GM23338 (cell line): ENCODE measurements around the gene VSTM2L. TPM values are rescaled to one million over a fixed set of nuclear protein-coding genes. Genes with fewer than 3 reads are reported as not detected.

Experiments used
- ATAC-seq: fragments of 200-7000 bp; cut with Tn5 transposase; 3 replicates; pipeline ENCODE4 v1.9.1; 2020
- DNase-seq: peaks from one replicate; pipeline ENCODE4 v3.0.0-alpha.2; 2015; ENCODE audit warnings: low spot score
- H2AFZ ChIP-seq: fragments of 200-600 bp; sonication (generic); 2 replicates; pipeline ENCODE4 v1.8.0; 2016; ENCODE audit warnings: antibody characterized with exemption, mild to moderate bottlenecking, moderate library complexity
- H3F3A ChIP-seq: fragments of 200-600 bp; sonication (generic); replicated peaks from 2 replicates; pipeline ENCODE4 v1.8.0; 2017; ENCODE audit warnings: antibody characterized with exemption, mixed run types, low read depth
- H3K27ac ChIP-seq: fragments of 200-600 bp; sonication (generic); 2 replicates; pipeline ENCODE4 v1.6.1; 2016; ENCODE audit warnings: low read depth
- H3K27me3 ChIP-seq: fragments of 200-600 bp; sonication (generic); 2 replicates; pipeline ENCODE4 v1.8.0; 2016; ENCODE audit warnings: mild to moderate bottlenecking, mixed run types, moderate library complexity; ENCODE audit not compliant: insufficient read depth
- H3K36me3 ChIP-seq: fragments of 200-600 bp; sonication (generic); 2 replicates; pipeline ENCODE4 v1.8.0; 2016; ENCODE audit warnings: mild to moderate bottlenecking; ENCODE audit not compliant: insufficient read depth
- H3K4me1 ChIP-seq: fragments of 200-600 bp; sonication (generic); 2 replicates; pipeline ENCODE4 v1.8.0; 2016; ENCODE audit warnings: mild to moderate bottlenecking, moderate library complexity; ENCODE audit not compliant: insufficient read depth
- H3K4me2 ChIP-seq: fragments of 200-600 bp; sonication (generic); 2 replicates; pipeline ENCODE4 v1.7.1; 2017; ENCODE audit warnings: mixed run types
- H3K4me3 ChIP-seq: fragments of 200-600 bp; sonication (generic); 2 replicates; pipeline ENCODE4 v1.6.1; 2016; ENCODE audit warnings: mixed run types
- H3K79me2 ChIP-seq: fragments of 200-600 bp; sonication (generic); replicated peaks from 2 replicates; pipeline ENCODE4 v1.8.0; 2017; ENCODE audit warnings: mild to moderate bottlenecking; ENCODE audit not compliant: insufficient read depth
- H3K9me2 ChIP-seq: fragments of 200-600 bp; sonication (generic); 2 replicates; pipeline ENCODE4 v1.8.0; 2017; ENCODE audit not compliant: insufficient read depth
- H4K20me1 ChIP-seq: fragments of 200-600 bp; sonication (generic); replicated peaks from 2 replicates; pipeline ENCODE4 v1.8.0; 2017; ENCODE audit warnings: mild to moderate bottlenecking; ENCODE audit not compliant: insufficient read depth
- H3K27ac Mint-ChIP-seq: 2 replicates; pipeline ENCODE4 v1.8.0; 2020; ENCODE audit warnings: inconsistent platforms, mild to moderate bottlenecking, moderate library complexity, mixed read lengths
- H3K27me3 Mint-ChIP-seq: 3 replicates; pipeline ENCODE4 v1.8.0; 2022; ENCODE audit warnings: low read depth, mild to moderate bottlenecking, moderate library complexity, mixed read lengths, inconsistent platforms; ENCODE audit not compliant: insufficient read depth, poor library complexity
- H3K36me3 Mint-ChIP-seq: 3 replicates; pipeline ENCODE4 v1.8.0; 2021; ENCODE audit warnings: low read depth, mild to moderate bottlenecking, inconsistent platforms, moderate library complexity, mixed read lengths
- H3K4me1 Mint-ChIP-seq: 3 replicates; pipeline ENCODE4 v1.8.0; 2020; ENCODE audit warnings: mild to moderate bottlenecking, inconsistent platforms, mixed read lengths
- H3K4me3 Mint-ChIP-seq: 3 replicates; pipeline ENCODE4 v1.8.0; 2021; ENCODE audit warnings: moderate library complexity, mild to moderate bottlenecking, inconsistent platforms, mixed read lengths
- H3K9me3 Mint-ChIP-seq: 3 replicates; pipeline ENCODE4 v1.8.0; 2020; ENCODE audit warnings: moderate library complexity, mild to moderate bottlenecking, inconsistent platforms, mixed read lengths
- CREB1 ChIP-seq: fragments of 250-450 bp; sonication (Bioruptor Pico); IDR thresholded peaks from 2 replicates; pipeline ENCODE4 v1.5.0; 2020; ENCODE audit warnings: low read depth, mild to moderate bottlenecking, moderate library complexity
- CTCF ChIP-seq, 2 experiments: fragments of 200-600 bp in 1 of 2; sonication (generic) in 1 of 2; conservative IDR thresholded peaks; 2 replicates each; pipeline versions ENCODE4 v1.5.1 to v1.6.1; 2016 to 2017; ENCODE audit warnings: antibody characterized with exemption in 2 of 2, low read depth in 2 of 2, mild to moderate bottlenecking in 2 of 2, moderate library complexity in 1 of 2
- ETS1 ChIP-seq: IDR thresholded peaks from 2 replicates; pipeline ENCODE4 v1.6.1; 2016; ENCODE audit warnings: antibody characterized with exemption
- EZH2 ChIP-seq: fragments of 200-600 bp; sonication (generic); IDR thresholded peaks from one replicate; pipeline ENCODE4 v1.8.0; 2017; ENCODE audit warnings: antibody characterized with exemption, mild to moderate bottlenecking, low read depth; ENCODE audit not compliant: unreplicated experiment
- EZH2phosphoT487 ChIP-seq: fragments of 200-600 bp; sonication (generic); IDR thresholded peaks from one replicate; pipeline ENCODE4 v1.8.1; 2018; ENCODE audit warnings: antibody characterized with exemption; ENCODE audit not compliant: unreplicated experiment
- JUNB ChIP-seq: IDR thresholded peaks from one replicate; pipeline ENCODE4 v1.6.1; 2016; ENCODE audit warnings: antibody characterized with exemption; ENCODE audit not compliant: unreplicated experiment
- NANOG ChIP-seq: IDR thresholded peaks from 2 replicates; pipeline ENCODE4 v1.6.1; 2016; ENCODE audit warnings: antibody characterized with exemption, borderline replicate concordance
- POLR2AphosphoS5 ChIP-seq: IDR thresholded peaks from 2 replicates; pipeline ENCODE4 v1.6.1; 2016; ENCODE audit warnings: antibody characterized with exemption, low read depth
- REST ChIP-seq: IDR thresholded peaks from one replicate; pipeline ENCODE4 v1.6.1; 2018; ENCODE audit warnings: antibody characterized with exemption; ENCODE audit not compliant: unreplicated experiment
- ZNF331 ChIP-seq: fragments of 250-450 bp; sonication (Bioruptor Pico); IDR thresholded peaks from 2 replicates; pipeline ENCODE4 v1.5.0; 2020; ENCODE audit warnings: low read depth, mild to moderate bottlenecking, moderate library complexity
- polyA plus RNA-seq: library from polyadenylated mRNA; unstranded; fragments of >200 nt; fragmentation: Nextera tagmentation; extraction: Ambion mirVana; gene quantifications from 2 replicates; pipeline ENCODE4 v1.2.1, GENCODE V29; 2016
- total RNA-seq: library from RNA; depleted of rRNA; stranded (reverse); fragments of >200 nt; shearing (Covaris generic); gene quantifications from 2 replicates; pipeline ENCODE4 v1.2.3, GENCODE V29; 2014

The VSTM2L gene
- total and polyA plus RNA-seq, 2 experiments from 2014 or later, result 0.60 to 1.9 TPM

GRCh38 chr20:37907330-37907676 lies 4.4 kb downstream of the VSTM2L start:
- peaks cover 10% of the 10 kb centered on the region for H3K27me3 ChIP-seq
- H4K20me1 ChIP-seq, result no peaks in the 10 kb centered on the region
- Mint-ChIP-seq H3K27me3 (peaks cover 24% of the 10 kb centered on the region), H3K36me3 (no peaks in the 10 kb centered on the region), H3K27ac (no peak overlapping the region), H3K4me1 (peaks cover 58% of the 10 kb centered on the region), H3K9me3 (no peaks in the 10 kb centered on the region; the same call in 2 of the 3 replicates), H3K4me3 (no peak overlapping the region)
- H3K9me2 ChIP-seq, result no peaks in the 10 kb centered on the region
- no peaks in the 10 kb centered on the region for H3F3A ChIP-seq
- peaks cover 19% of the 10 kb centered on the region for H3K4me1 ChIP-seq
- H3K4me3 ChIP-seq, result no peak overlapping the region
- no peak for TF ChIP-seq EZH2
- TF ChIP-seq EZH2phosphoT487, result no peak
- H3K36me3 ChIP-seq, result no peaks in the 10 kb centered on the region
- no peak overlapping the region for H3K27ac ChIP-seq
- peak overlapping the region; percentile 66 for H3K4me2 ChIP-seq
- no peak overlapping the region for H2AFZ ChIP-seq
- DNase-seq (no peak), ATAC-seq (no peak)
- H3K79me2 ChIP-seq, result no peaks in the 10 kb centered on the region

GRCh38 chr20:37907677-37908401 lies 4.9 kb downstream of the VSTM2L start:
- H3K4me1 ChIP-seq, result peaks cover 25% of the 10 kb centered on the region
- Mint-ChIP-seq H3K4me1 (peaks cover 61% of the 10 kb centered on the region), H3K4me3 (peak overlapping the region; percentile 6; the same call in 1 of the 3 replicates)
- no peak for TF ChIP-seq NANOG
- no peak for TF ChIP-seq ETS1
- no peak for TF ChIP-seq POLR2AphosphoS5
- no peak for TF ChIP-seq JUNB
- no peak for TF ChIP-seq CTCF (conservative IDR thresholded peaks at IDR 0.05; ENCODE audit: low read depth in 2 of 2)
- no peak for TF ChIP-seq EZH2
- TF ChIP-seq CREB1 (CRISPR knock-in tag), result no peak
- no peak for TF ChIP-seq REST
- TF ChIP-seq ZNF331 (CRISPR knock-in tag), result no peak

More at GRCh38 chr20:37907677-37908401, 4.9 kb downstream of the VSTM2L start:
- Histone ChIP-seq H3K27ac (no peak overlapping the region), H3K27me3 (peaks cover 7% of the 10 kb centered on the region; the same call in 1 of the 2 replicates), H3K4me3 (no peak overlapping the region), H3K9me2 (no peaks in the 10 kb centered on the region), H3F3A (no peaks in the 10 kb centered on the region), H4K20me1 (no peaks in the 10 kb centered on the region), H3K4me2 (peak overlapping the region; percentile 66), H3K36me3 (no peaks in the 10 kb centered on the region), H3K79me2 (no peaks in the 10 kb centered on the region), H2AFZ (no peak overlapping the region; the same call in 1 of the 2 replicates)
- H3K27ac Mint-ChIP-seq, result no peak overlapping the region
- peaks cover 22% of the 10 kb centered on the region for H3K27me3 Mint-ChIP-seq
- no peaks in the 10 kb centered on the region for H3K36me3 Mint-ChIP-seq
- DNase-seq (peak; percentile 55), ATAC-seq (peak; percentile 10)
- H3K9me3 Mint-ChIP-seq, result no peaks in the 10 kb centered on the region; the same call in 2 of the 3 replicates
